GM08714 (cell line): Measurements from ENCODE around the gene HEXB.
"Not testable (repeated sequence)": the region's sequence is repeated elsewhere in the genome, so short reads cannot be mapped to it uniquely, and the experiment has no call there.

ENCODE experiments used
- H3K4me3 ChIP-seq: fragments of 200-500 bp; sonication (Bioruptor generic); 2 replicates; pipeline ENCODE4 v1.5.1; 2014; ENCODE audit warnings: mild to moderate bottlenecking, low read length, inconsistent platforms
- ZNF274 ChIP-seq: IDR thresholded peaks from 2 replicates; pipeline ENCODE4 v1.6.1; 2012; ENCODE audit warnings: mild to moderate bottlenecking, low read depth, low read length

The HEXB gene

GRCh38 chr5:74670396-74671038 lies 14.5 kb upstream of the HEXB start:
- H3K4me3 ChIP-seq, result no peak overlapping the region
- TF ChIP-seq ZNF274, result no peak

GRCh38 chr5:74672215-74672877 lies 12.7 kb upstream of the HEXB start:
- no peak for TF ChIP-seq ZNF274
- no peak overlapping the region for H3K4me3 ChIP-seq

GRCh38 chr5:74673011-74673790 lies 11.8 kb upstream of the HEXB start:
- TF ChIP-seq ZNF274, result no peak
- no peak overlapping the region for H3K4me3 ChIP-seq

- not testable (repeated sequence) for H3K4me3 ChIP-seq
These were observed 8.6 kb upstream of the HEXB start for GRCh38 chr5:74676466-74676865.

DNA sequence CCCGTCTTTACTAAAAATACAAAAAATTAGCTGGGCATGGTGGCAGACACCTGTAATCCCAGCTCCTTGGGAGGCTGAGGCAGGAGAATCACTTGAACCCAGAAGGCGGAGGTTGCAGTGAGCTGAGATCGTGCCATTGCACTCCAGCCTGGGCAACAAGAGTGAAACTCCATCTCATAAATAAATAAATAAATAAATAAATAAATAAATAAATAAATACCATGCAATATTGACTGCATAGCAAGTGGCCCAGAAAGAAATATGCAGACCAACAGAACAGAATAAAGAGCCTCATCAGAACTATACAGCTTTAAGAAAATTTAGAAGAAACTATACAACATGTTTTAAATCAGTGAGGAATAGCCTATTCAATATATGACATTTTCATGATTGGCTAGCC lies 6.9 kb upstream of the HEXB start:
- H3K4me3 ChIP-seq, result not testable (repeated sequence)

GRCh38 chr5:74679300-74679699 lies 5.7 kb upstream of the HEXB start:
- H3K4me3 ChIP-seq, result not testable (repeated sequence)

DNA sequence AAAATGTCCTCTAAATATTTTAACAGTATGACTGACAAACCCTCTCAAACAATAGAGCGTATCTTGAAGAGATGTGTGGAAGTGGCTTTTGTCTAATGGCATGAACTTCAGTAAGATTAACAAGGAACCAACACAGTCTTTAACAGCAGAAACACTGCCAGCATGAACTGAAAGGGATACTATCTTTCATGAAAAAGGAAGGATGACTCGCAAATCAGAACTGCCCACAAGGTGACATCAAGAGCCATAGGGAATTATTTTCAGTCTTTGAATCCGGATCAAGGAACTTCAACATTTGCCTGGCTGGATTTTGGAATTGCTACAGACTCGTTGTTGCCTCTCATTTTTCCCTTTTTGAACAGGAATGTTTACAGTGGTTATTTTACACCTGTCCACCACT lies 5.1 kb upstream of the HEXB start:
- no peak for TF ChIP-seq ZNF274

GRCh38 chr5:74685979-74686631 lies 1.1 kb downstream of the HEXB start:
- no peak for TF ChIP-seq ZNF274
- peak overlapping the region; percentile 81 for H3K4me3 ChIP-seq

More for the DNA sequence above, 5.1 kb upstream of the HEXB start:
- no peak overlapping the region for H3K4me3 ChIP-seq

- TF ChIP-seq ZNF274, result no peak
- no peak overlapping the region for H3K4me3 ChIP-seq
These were observed 2.1 kb downstream of the HEXB start for GRCh38 chr5:74686962-74687751.

- no peak for TF ChIP-seq ZNF274
- no peak overlapping the region for H3K4me3 ChIP-seq
These were observed 8.2 kb downstream of the HEXB start for GRCh38 chr5:74693191-74693590.

DNA sequence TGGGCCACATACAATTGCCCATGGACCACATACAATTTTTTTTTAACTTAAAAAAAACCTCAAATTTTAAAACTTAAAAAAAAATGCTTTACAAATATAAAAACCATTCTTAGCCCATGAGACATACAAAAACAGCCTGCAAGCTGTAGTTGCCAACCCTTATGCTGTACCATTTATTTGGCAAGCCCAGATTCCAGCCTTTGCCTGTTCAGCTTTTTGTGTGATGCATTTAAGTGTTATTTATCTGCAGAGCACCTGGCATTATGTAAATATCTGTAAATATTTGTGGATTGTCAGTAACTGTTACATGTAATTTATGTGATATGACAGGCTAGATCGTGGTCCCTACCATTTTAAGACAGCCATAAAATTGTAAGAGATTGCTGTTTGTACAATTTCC lies 32.6 kb downstream of the HEXB start:
- H3K4me3 ChIP-seq, result no peak overlapping the region
- TF ChIP-seq ZNF274, result no peak

DNA sequence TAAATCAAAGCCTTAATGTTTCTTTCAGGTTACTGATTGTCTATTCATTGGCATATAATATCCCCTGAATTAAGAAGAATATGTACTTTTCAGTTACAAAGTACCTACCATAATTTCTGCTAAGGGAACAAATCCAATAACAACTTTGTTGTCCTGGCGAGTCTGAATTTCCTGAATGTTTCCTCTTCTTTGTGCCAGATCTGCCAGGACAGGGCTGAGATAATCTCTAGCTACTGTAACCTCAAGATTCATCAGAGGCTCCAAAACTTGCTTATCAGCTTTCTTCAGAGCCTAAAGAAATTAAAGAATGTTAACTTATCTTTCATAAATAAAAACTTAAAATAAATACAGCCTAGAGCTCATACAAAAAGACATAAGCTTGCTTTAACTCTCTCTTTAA lies 37.2 kb downstream of the HEXB start:
- no peak for TF ChIP-seq ZNF274
- H3K4me3 ChIP-seq, result no peak overlapping the region

DNA sequence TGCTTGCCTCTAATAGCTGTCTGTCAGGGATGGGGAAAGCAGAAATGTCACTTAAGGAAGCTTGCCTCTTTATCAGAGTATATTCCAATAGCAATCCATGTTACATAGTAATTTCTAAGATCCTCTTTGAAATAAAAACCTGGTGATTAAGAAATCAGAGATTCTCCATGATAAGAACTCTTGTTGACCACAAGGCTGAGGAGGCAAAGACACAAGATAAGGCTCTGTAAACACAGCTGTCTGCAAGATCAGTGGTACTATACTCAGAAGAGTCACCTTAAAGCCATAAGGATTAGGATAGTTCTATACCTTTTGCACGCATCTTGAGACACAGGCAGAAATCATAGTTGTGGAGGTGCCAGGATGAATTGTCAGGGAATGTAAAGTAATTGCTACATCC lies 40.3 kb downstream of the HEXB start:
- TF ChIP-seq ZNF274, result no peak
- no peak overlapping the region for H3K4me3 ChIP-seq

DNA sequence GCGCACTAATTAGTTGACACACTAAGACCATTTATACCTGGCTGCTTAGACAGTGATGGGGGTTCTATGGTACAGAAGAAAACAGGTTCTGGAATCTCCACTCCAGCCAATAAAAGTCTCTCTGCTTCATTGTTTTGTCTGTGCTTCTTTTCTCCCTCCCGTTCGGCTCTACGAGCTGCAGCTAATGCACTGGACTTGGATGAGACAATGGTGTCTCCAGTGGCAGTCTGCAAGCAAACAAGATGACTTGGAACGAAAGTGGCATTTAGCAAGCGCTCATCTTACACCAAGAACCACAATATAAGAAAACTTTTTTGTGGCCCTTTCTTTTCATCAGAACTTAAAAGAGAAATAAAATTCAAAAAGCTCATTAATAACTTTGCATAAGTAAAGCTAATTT lies 51.7 kb downstream of the HEXB start:
- TF ChIP-seq ZNF274, result no peak
- no peak overlapping the region for H3K4me3 ChIP-seq
